GM19438 (cell line): ENCODE data around the gene FLNA.
"Not testable (repeated sequence)": the region's sequence is repeated elsewhere in the genome, so short reads cannot be mapped to it uniquely, and the experiment has no call there.

Experiments used
- ATAC-seq: cut with Tn5 transposase; IDR thresholded peaks from one replicate; pipeline ENCODE4 v1.9.1; 2021; ENCODE audit warnings: low read depth; ENCODE audit not compliant: unreplicated experiment

The FLNA gene

GRCh38 chrX:154309041-154309775 is 65.2 kb downstream of the FLNA start:
- ATAC-seq, result no peak

GRCh38 chrX:154308108-154308946 is 66.1 kb downstream of the FLNA start:
- no peak for ATAC-seq

GRCh38 chrX:154307202-154307601 is 67.2 kb downstream of the FLNA start:
- no peak for ATAC-seq

- no peak for ATAC-seq
Observed at GRCh38 chrX:154305541-154306205, 68.8 kb downstream of the FLNA start.

GRCh38 chrX:154304846-154305245 is 69.6 kb downstream of the FLNA start:
- no peak for ATAC-seq

- ATAC-seq, result no peak
Observed at GRCh38 chrX:154303476-154303875, 71.0 kb downstream of the FLNA start.

GRCh38 chrX:154302998-154303397 is 71.4 kb downstream of the FLNA start:
- not testable (repeated sequence) for ATAC-seq

GRCh38 chrX:154300816-154301215 is 73.6 kb downstream of the FLNA start:
- no peak for ATAC-seq
